Omental fat pad (tissue), 4 donors: ENCODE data around the gene SDE2. TPM values are rescaled to one million over a fixed set of nuclear protein-coding genes. Genes with fewer than 3 reads are reported as not detected.
"Not testable (repeated sequence)": the region's sequence is repeated elsewhere in the genome, so short reads cannot be mapped to it uniquely, and the experiment has no call there.

Experiments used
- ATAC-seq: fragments of 150-250 bp; one replicate; pipeline ENCODE4 v1.9.1; 2016; ENCODE audit warnings: mild to moderate bottlenecking, moderate library complexity; ENCODE audit not compliant: low FRiP score
- DNase-seq: peaks from one replicate; pipeline ENCODE4 v3.0.0-alpha.2; 2019; ENCODE audit warnings: low spot score
- CTCF ChIP-seq, 3 donors: fragments of 450-650 bp; IDR thresholded peaks; one replicate each; pipeline ENCODE4 v1.5.1; 2016 to 2017; ENCODE audit warnings: antibody characterized with exemption in 3 of 3, mild to moderate bottlenecking in 3 of 3, moderate library complexity in 2 of 3
- total RNA-seq, 4 donors: library from RNA; depleted of rRNA; stranded (reverse); fragments of >200 nt; gene quantifications; one replicate each; pipeline ENCODE4 v1.1.0, GENCODE V29; 2016

The SDE2 gene
- total RNA-seq, 4 donors from 2014 or later = 18.0 to 42.3 (median 21.5) TPM

DNA sequence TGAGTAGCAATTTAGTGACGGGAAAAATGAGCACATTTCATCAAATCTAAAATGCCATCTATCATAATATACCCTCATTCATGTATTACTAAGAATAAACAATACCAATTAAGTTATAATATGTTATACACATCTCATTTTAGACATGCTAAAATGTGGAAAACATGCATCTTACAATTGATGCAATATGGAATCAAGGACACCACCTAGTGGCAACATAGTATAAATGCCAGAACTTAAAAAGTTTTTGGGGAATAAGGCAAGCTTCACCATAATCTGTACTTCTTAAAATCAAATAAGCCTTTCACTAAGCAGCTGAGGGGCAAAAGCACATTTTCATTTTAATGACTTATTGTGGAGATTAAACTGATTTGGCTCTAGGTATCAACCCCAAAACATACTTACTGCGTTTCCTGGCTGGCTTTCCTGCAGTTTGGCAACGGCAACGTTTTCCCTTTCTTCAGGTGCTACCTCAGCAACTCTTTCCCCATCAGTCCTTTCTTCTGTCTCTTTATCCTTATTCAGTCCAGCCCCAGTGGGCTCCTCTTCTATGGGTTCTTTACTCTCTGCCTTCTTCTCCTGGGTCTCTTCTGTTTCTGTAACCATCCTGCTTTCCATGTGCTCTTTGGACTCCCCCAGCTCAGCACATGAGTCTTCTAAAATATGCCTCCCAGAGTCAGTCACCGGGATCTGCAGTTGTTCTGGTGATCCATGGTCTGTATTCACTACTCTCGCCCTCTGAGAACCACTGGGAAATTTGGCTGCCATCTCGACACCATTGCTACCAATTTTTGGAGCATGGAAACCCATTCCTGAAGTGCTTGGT is 11.4 kb downstream of the SDE2 start:
- no peak for TF ChIP-seq CTCF (IDR thresholded peaks at IDR 0.05)
- ATAC-seq = no peak
- DNase-seq = no peak

DNA sequence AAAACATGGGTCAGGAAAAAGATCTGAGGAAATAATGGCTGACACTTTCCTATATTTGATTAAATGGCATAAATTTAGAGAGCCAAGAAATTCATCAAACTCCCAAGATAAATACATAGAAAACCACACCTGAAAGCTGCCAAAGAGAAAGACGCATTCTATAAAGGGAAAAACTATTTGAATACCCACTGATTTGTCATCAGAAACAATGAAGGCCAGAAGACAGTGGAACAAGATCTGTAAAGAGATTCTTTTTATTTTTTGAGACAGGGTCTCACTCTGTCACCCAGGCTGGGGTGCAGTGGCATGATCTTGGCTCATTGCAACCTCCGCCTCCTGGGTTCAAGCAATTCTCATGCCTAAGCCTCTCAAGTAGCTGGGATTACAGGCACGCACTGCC is 17.4 kb downstream of the SDE2 start:
- TF ChIP-seq CTCF (IDR thresholded peaks at IDR 0.05) = no peak
- DNase-seq (no peak), ATAC-seq (no peak)

DNA sequence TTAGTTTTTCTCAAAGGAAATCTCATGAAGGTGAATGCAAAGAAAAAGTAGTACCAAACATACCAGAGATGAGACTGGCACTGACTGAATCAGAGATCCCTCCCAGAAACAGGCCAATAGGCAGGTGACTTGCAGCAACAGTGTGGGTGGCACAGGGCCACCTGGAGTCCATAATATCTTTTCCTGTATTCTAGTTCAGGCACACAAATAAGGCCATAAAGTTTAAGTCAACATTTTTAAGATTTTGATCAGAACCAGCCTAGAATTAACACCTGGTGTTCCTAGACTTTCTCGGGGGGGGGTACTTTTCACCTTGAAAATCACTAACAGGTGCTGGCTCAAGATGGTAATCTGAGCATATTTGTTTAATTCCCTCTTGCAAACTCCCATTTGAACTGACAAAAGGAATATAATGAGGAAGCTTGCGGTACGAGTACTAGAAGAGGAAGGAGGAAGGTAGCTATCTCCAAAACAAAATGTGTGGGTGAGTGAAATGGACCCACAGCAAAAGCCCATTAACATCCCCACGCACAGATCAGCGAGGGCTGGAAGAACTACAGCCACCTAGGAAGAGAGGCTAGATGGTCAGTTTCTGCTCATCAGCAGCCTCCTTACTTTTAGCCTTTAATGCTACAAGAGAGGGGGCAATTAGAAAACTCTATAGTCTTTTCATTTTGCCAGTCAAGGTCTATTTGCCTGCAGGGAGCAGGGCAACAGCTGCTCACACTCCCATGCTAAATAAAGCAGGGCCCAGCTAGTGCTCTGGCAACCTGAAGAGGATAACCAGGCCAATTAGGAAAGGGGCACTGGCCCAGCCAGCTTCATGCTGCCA is 18.9 kb downstream of the SDE2 start:
- no peak for TF ChIP-seq CTCF (IDR thresholded peaks at IDR 0.05)
- ATAC-seq = no peak
- no peak for DNase-seq

DNA sequence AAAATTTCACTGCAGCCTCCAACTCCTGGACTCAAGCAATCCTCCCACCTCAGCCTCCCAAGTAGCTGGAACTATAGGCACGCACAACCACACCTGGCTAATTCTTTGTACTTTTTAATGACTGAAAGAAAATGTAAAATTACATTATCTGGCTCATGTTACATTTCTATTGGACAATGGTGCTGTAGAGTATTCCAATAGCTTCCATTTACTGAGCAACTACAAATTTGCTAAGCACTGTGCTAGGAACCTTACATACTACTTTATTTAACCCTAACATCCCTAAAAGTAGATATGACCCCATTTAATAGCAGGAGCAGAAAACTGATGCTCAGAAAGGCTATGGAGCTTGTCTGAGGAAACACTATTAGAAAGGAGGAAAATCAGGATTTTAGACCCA is 19.7 kb downstream of the SDE2 start:
- no peak for TF ChIP-seq CTCF (IDR thresholded peaks at IDR 0.05)
- ATAC-seq (no peak), DNase-seq (no peak)

GRCh38 chr1:225977937-225978748 is 21.0 kb downstream of the SDE2 start:
- DNase-seq = no peak
- no peak for ATAC-seq

GRCh38 chr1:225975146-225975545 is 24.0 kb downstream of the SDE2 start:
- not testable (repeated sequence) for DNase-seq, ATAC-seq

More at GRCh38 chr1:225977937-225978748, 21.0 kb downstream of the SDE2 start:
- TF ChIP-seq CTCF (IDR thresholded peaks at IDR 0.05) = no peak

GRCh38 chr1:225974454-225974853 is 24.7 kb downstream of the SDE2 start:
- DNase-seq (no peak), ATAC-seq (no peak)
- TF ChIP-seq CTCF (IDR thresholded peaks at IDR 0.05) = no peak
